ENCODE measurements around the gene BCAS1. TPM values are rescaled to one million over a fixed set of nuclear protein-coding genes. Genes with fewer than 3 reads are reported as not detected.

BCAS1 gene
- total RNA-seq, 1 experiment from 2014 or later, result 3.1 TPM

DNA sequence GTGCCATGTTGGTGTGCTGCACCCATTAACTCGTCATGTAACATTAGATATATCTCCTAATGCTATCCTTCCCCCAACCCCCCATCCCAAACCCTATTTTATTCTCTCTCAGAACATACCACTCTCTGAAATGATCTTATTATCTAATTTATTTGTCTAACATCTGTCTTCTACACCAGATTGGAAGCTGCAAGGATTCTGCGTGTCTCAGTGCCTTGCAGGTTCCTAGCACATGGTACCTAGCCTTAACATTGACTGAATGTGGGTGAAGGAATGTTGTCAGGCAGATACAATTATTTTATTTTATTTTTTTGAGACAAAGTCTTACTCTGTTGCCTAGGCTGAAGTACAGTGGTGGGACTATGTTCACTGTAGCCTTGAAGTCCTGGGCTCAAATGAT, 124.9 kb downstream of the BCAS1 start:
- CTCF ChIA-PET, result interaction anchor here (0.6 kb wide), 1 partner anchor 193 kb away, joined by 3 read pairs; no protein-coding TSS in a partner anchor
- DNase-seq (ENCODE audit: low read depth, low spot score) (no peak), ATAC-seq (no peak)
- H3K27me3 ChIP-seq (ENCODE audit: control insufficient read depth, insufficient read depth, low read length), result no peaks in the 10 kb centered on the region
- in situ Hi-C loops (cut with HindIII; ENCODE audit: low pct_unique_long_range_greater_than_20kb, low sequenced_read_pairs), result no loop called here
- H3K4me3 ChIP-seq (ENCODE audit: low read depth in 2 of 2, low read length in 2 of 2), result no peak overlapping the region
- peaks cover 55% of the 10 kb centered on the region for H3K4me1 ChIP-seq (ENCODE audit: control insufficient read depth, insufficient read depth, low read length)
- BruUV-seq (replicated peaks), result no TSS peak
- POLR2A ChIA-PET, result interaction anchor here (0.6 kb wide), 1 partner anchor 46 kb away, joined by 3 read pairs; no protein-coding TSS in a partner anchor
- H3K36me3 ChIP-seq (ENCODE audit: control insufficient read depth, insufficient read depth, low read length), result no peaks in the 10 kb centered on the region
- TF ChIP-seq POLR2AphosphoS5 (IDR thresholded peaks at IDR 0.05; ENCODE audit: low read depth, low read length), result no peak
- TF ChIP-seq, protein P1, sequence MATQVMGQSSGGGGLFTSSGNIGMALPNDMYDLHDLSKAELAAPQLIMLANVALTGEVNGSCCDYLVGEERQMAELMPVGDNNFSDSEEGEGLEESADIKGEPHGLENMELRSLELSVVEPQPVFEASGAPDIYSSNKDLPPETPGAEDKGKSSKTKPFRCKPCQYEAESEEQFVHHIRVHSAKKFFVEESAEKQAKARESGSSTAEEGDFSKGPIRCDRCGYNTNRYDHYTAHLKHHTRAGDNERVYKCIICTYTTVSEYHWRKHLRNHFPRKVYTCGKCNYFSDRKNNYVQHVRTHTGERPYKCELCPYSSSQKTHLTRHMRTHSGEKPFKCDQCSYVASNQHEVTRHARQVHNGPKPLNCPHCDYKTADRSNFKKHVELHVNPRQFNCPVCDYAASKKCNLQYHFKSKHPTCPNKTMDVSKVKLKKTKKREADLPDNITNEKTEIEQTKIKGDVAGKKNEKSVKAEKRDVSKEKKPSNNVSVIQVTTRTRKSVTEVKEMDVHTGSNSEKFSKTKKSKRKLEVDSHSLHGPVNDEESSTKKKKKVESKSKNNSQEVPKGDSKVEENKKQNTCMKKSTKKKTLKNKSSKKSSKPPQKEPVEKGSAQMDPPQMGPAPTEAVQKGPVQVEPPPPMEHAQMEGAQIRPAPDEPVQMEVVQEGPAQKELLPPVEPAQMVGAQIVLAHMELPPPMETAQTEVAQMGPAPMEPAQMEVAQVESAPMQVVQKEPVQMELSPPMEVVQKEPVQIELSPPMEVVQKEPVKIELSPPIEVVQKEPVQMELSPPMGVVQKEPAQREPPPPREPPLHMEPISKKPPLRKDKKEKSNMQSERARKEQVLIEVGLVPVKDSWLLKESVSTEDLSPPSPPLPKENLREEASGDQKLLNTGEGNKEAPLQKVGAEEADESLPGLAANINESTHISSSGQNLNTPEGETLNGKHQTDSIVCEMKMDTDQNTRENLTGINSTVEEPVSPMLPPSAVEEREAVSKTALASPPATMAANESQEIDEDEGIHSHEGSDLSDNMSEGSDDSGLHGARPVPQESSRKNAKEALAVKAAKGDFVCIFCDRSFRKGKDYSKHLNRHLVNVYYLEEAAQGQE (IDR thresholded peaks at IDR 0.05; ENCODE audit: insufficient read depth in 1 of 2, low read depth in 2 of 2, low read length in 1 of 2), result no peak
- no peak for TF ChIP-seq TCF7L2 (IDR thresholded peaks at IDR 0.05; ENCODE audit: low read depth, low read length)
- TF ChIP-seq, protein P2, sequence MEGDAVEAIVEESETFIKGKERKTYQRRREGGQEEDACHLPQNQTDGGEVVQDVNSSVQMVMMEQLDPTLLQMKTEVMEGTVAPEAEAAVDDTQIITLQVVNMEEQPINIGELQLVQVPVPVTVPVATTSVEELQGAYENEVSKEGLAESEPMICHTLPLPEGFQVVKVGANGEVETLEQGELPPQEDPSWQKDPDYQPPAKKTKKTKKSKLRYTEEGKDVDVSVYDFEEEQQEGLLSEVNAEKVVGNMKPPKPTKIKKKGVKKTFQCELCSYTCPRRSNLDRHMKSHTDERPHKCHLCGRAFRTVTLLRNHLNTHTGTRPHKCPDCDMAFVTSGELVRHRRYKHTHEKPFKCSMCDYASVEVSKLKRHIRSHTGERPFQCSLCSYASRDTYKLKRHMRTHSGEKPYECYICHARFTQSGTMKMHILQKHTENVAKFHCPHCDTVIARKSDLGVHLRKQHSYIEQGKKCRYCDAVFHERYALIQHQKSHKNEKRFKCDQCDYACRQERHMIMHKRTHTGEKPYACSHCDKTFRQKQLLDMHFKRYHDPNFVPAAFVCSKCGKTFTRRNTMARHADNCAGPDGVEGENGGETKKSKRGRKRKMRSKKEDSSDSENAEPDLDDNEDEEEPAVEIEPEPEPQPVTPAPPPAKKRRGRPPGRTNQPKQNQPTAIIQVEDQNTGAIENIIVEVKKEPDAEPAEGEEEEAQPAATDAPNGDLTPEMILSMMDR (IDR thresholded peaks at IDR 0.05), result no peak
- no peak for TF ChIP-seq SIN3A (IDR thresholded peaks at IDR 0.05; ENCODE audit: borderline replicate concordance, insufficient read depth, low read depth, low read length)
- H3K9me3 ChIP-seq (ENCODE audit: control insufficient read depth, insufficient read depth, low read depth, low read length), result no peaks in the 10 kb centered on the region
- intact Hi-C loops (cut with micrococcal nuclease; ENCODE audit: unreplicated experiment), result no loop called here
- peak overlapping the region; percentile 65; the same call in 1 of the 2 replicates for H3K27ac ChIP-seq (ENCODE audit: low read length)

DNA sequence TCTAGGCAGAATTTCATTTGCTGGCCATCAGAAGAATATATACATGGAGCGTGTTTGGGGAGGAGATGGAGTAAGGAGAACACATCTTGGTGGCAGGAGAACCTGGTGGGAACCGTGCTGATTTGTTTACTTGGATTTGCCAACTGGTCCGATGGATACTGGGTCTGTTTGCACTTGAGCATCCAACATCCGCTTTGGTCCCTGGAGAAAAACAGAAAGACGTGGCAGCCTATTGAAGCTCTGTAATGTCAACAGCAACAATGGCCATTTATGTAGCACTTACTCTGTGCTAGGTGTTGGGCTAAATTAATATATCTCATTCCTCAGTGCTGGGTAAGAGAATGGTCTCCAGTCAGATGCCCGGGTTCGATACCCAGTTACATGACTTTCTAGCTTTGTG, 125.6 kb downstream of the BCAS1 start:
- H3K36me3 ChIP-seq (ENCODE audit: control insufficient read depth, insufficient read depth, low read length), result no peaks in the 10 kb centered on the region
- ChIA-PET CTCF (interaction anchor here (0.7 kb wide), 1 partner anchor 291 kb away, joined by 5 read pairs; no protein-coding TSS in a partner anchor), POLR2A (interaction anchor here (0.6 kb wide), 2 partner anchors 45 to 157 kb away, joined by 3 to 6 read pairs; no protein-coding TSS in a partner anchor)
- intact Hi-C loops (cut with micrococcal nuclease; ENCODE audit: unreplicated experiment), result loop anchor here (5.0 kb wide), 2 partner anchors 253 to 367 kb away; no protein-coding TSS in a partner anchor
- no peaks in the 10 kb centered on the region for H3K9me3 ChIP-seq (ENCODE audit: control insufficient read depth, insufficient read depth, low read depth, low read length)
- H3K27me3 ChIP-seq (ENCODE audit: control insufficient read depth, insufficient read depth, low read length), result no peaks in the 10 kb centered on the region
- in situ Hi-C loops (cut with HindIII; ENCODE audit: low pct_unique_long_range_greater_than_20kb, low sequenced_read_pairs), result no loop called here
- H3K4me3 ChIP-seq (ENCODE audit: low read depth in 2 of 2, low read length in 2 of 2), result no peak overlapping the region
- no peak for DNase-seq (ENCODE audit: low read depth, low spot score)
- no TSS peak for BruUV-seq (replicated peaks)
- ATAC-seq, result no peak
- TF ChIP-seq, protein P1 (IDR thresholded peaks at IDR 0.05; ENCODE audit: insufficient read depth in 1 of 2, low read depth in 2 of 2, low read length in 1 of 2), result no peak
- TF ChIP-seq POLR2AphosphoS5 (IDR thresholded peaks at IDR 0.05; ENCODE audit: low read depth, low read length) (no peak), TCF7L2 (IDR thresholded peaks at IDR 0.05; ENCODE audit: low read depth, low read length) (no peak), SIN3A (IDR thresholded peaks at IDR 0.05; ENCODE audit: borderline replicate concordance, insufficient read depth, low read depth, low read length) (no peak)
- TF ChIP-seq, protein P2 (IDR thresholded peaks at IDR 0.05), result no peak
- peak overlapping the region; percentile 65; the same call in 1 of the 2 replicates for H3K27ac ChIP-seq (ENCODE audit: low read length)
- H3K4me1 ChIP-seq (ENCODE audit: control insufficient read depth, insufficient read depth, low read length), result peaks cover 56% of the 10 kb centered on the region

Measured in Panc1 (cell line).